Hepatocyte (in vitro differentiated cells): ENCODE results near the gene KLHDC8A.

Experiments
- EZH2 ChIP-seq: fragments of 200-600 bp; sonication (generic); IDR thresholded peaks from 2 replicates; pipeline ENCODE4 v1.6.1; 2016; ENCODE audit warnings: antibody characterized with exemption, mild to moderate bottlenecking, borderline replicate concordance
- EZH2phosphoT487 ChIP-seq: fragments of 200-600 bp; sonication (generic); IDR thresholded peaks from one replicate; pipeline ENCODE4 v1.6.1; 2018; ENCODE audit warnings: antibody characterized with exemption, mild to moderate bottlenecking, low read depth, moderate library complexity; ENCODE audit not compliant: unreplicated experiment, severe bottlenecking
- TF ChIP-seq, protein P1 (sequence below): fragments of 200-600 bp; sonication (generic); IDR thresholded peaks from 2 replicates; pipeline ENCODE4 v1.5.1; 2016; ENCODE audit warnings: antibody characterized with exemption, mild to moderate bottlenecking; ENCODE audit not compliant: poor library complexity

GRCh38 chr1:205371871-205372660 is 15.3 kb upstream of the KLHDC8A start:
- no peak for TF ChIP-seq EZH2
- TF ChIP-seq, protein P1, sequence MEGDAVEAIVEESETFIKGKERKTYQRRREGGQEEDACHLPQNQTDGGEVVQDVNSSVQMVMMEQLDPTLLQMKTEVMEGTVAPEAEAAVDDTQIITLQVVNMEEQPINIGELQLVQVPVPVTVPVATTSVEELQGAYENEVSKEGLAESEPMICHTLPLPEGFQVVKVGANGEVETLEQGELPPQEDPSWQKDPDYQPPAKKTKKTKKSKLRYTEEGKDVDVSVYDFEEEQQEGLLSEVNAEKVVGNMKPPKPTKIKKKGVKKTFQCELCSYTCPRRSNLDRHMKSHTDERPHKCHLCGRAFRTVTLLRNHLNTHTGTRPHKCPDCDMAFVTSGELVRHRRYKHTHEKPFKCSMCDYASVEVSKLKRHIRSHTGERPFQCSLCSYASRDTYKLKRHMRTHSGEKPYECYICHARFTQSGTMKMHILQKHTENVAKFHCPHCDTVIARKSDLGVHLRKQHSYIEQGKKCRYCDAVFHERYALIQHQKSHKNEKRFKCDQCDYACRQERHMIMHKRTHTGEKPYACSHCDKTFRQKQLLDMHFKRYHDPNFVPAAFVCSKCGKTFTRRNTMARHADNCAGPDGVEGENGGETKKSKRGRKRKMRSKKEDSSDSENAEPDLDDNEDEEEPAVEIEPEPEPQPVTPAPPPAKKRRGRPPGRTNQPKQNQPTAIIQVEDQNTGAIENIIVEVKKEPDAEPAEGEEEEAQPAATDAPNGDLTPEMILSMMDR = no peak
- TF ChIP-seq EZH2phosphoT487 = no peak
